IMR-90 (cell line): ENCODE measurements around the gene TBC1D17. TPM values are rescaled to one million over a fixed set of nuclear protein-coding genes. Genes with fewer than 3 reads are reported as not detected.
A peak's percentile ranks its signal among the peaks of the same experiment; 100 is the strongest.

Experiments used
- ATAC-seq: fragments of 200-7000 bp; cut with Tn5 transposase; 2 replicates; pipeline ENCODE4 v1.9.1; 2020; ENCODE audit warnings: low read depth, mild to moderate bottlenecking, moderate library complexity
- BruUV-seq: library from RNA; stranded (reverse); fragments of 400-500 nt; replicated peaks from 2 replicates; lab custom pipeline; 2021; lab: Mats Ljungman, UMichigan
- CTCF ChIA-PET: fragments of 300-600 bp; formaldehyde crosslinking; extraction: SDS; loops from one replicate; lab custom pipeline; 2021; ENCODE audit warnings: antibody characterized with exemption; lab: Yijun Ruan, JAX
- POLR2A ChIA-PET: fragments of 300-600 bp; sonication (Branson Sonifier 250); formaldehyde crosslinking; loops from one replicate; lab custom pipeline; 2022; ENCODE audit warnings: antibody characterized with exemption; ENCODE audit not compliant: unreplicated experiment; lab: Charles Lee
- DNase-seq: peaks from one replicate; pipeline ENCODE4 v3.0.0; 2013
- H2AFZ ChIP-seq: replicated peaks from 2 replicates; pipeline ENCODE3; 2013; ENCODE audit warnings: low read length, mild to moderate bottlenecking; ENCODE audit not compliant: poor library complexity
- H2AK5ac ChIP-seq: 2 replicates; pipeline ENCODE4 v1.6.1; 2013; ENCODE audit warnings: low read depth, low read length, inconsistent platforms
- H2AK9ac ChIP-seq: replicated peaks from 2 replicates; pipeline ENCODE3; 2013; ENCODE audit warnings: mild to moderate bottlenecking, low read depth, low read length, moderate library complexity; ENCODE audit not compliant: poor library complexity
- H2BK120ac ChIP-seq: 2 replicates; pipeline ENCODE4 v1.6.1; 2013; ENCODE audit warnings: low read depth, low read length, inconsistent platforms
- H2BK15ac ChIP-seq: 3 replicates; pipeline ENCODE4 v1.6.1; 2013; ENCODE audit warnings: low read depth, low read length, inconsistent platforms
- H2BK20ac ChIP-seq: 2 replicates; pipeline ENCODE4 v1.6.1; 2013; ENCODE audit warnings: low read depth, mild to moderate bottlenecking, inconsistent platforms, low read length, moderate library complexity
- H2BK5ac ChIP-seq: 2 replicates; pipeline ENCODE4 v1.6.1; 2013; ENCODE audit warnings: mild to moderate bottlenecking, low read depth, low read length, inconsistent platforms; ENCODE audit not compliant: poor library complexity, severe bottlenecking
- H3K14ac ChIP-seq: replicated peaks from 2 replicates; pipeline ENCODE4 v1.6.1; 2013; ENCODE audit warnings: low read depth, low read length, inconsistent platforms
- H3K18ac ChIP-seq: 2 replicates; pipeline ENCODE4 v1.6.1; 2013; ENCODE audit warnings: low read depth, low read length, control low read depth
- H3K23ac ChIP-seq: 2 replicates; pipeline ENCODE4 v1.6.1; 2013; ENCODE audit warnings: low read depth, low read length, inconsistent platforms
- H3K27ac ChIP-seq: 2 replicates; pipeline ENCODE4 v1.5.1; 2013; ENCODE audit warnings: mild to moderate bottlenecking, control low read depth, low read length; ENCODE audit not compliant: insufficient read depth
- H3K27me3 ChIP-seq: 2 replicates; pipeline ENCODE4 v1.6.1; 2013; ENCODE audit warnings: low read length; ENCODE audit not compliant: control insufficient read depth, insufficient read depth
- H3K36me3 ChIP-seq: 2 replicates; pipeline ENCODE4 v1.6.1; 2013; ENCODE audit warnings: low read length, mixed read lengths; ENCODE audit not compliant: control insufficient read depth, insufficient read depth
- H3K4ac ChIP-seq: 2 replicates; pipeline ENCODE4 v1.6.1; 2013; ENCODE audit warnings: low read depth, low read length, inconsistent platforms
- H3K4me1 ChIP-seq: 2 replicates; pipeline ENCODE4 v1.6.1; 2013; ENCODE audit warnings: low read length, mixed read lengths; ENCODE audit not compliant: control insufficient read depth, insufficient read depth
- H3K4me2 ChIP-seq: 2 replicates; pipeline ENCODE4 v1.6.1; 2013; ENCODE audit warnings: low read depth, mild to moderate bottlenecking, control low read depth, low read length, moderate library complexity
- H3K4me3 ChIP-seq: 2 replicates; pipeline ENCODE4 v1.5.1; 2013; ENCODE audit warnings: low read depth, mild to moderate bottlenecking, control low read depth, low read length, moderate library complexity; ENCODE audit not compliant: insufficient read depth
- H3K56ac ChIP-seq: 2 replicates; pipeline ENCODE4 v1.6.1; 2013; ENCODE audit warnings: low read length, inconsistent platforms; ENCODE audit not compliant: insufficient read depth; ENCODE audit errors: extremely low read depth
- H3K79me1 ChIP-seq, 2 experiments: 2 replicates each; pipeline ENCODE4 v1.6.1; 2013; ENCODE audit warnings: low read length in 2 of 2, inconsistent platforms in 1 of 2, low read depth in 1 of 2
- H3K9ac ChIP-seq: 2 replicates; pipeline ENCODE4 v1.6.1; 2013; ENCODE audit warnings: low read depth, low read length, control low read depth
- H3K9me1 ChIP-seq: 2 replicates; pipeline ENCODE4 v1.6.1; 2013; ENCODE audit warnings: low read length, inconsistent platforms; ENCODE audit not compliant: insufficient read depth
- H3K9me3 ChIP-seq: 2 replicates; pipeline ENCODE4 v1.6.1; 2013; ENCODE audit warnings: low read length; ENCODE audit not compliant: control insufficient read depth, insufficient read depth
- H4K20me1 ChIP-seq: 2 replicates; pipeline ENCODE4 v1.6.1; 2013; ENCODE audit warnings: low read length, inconsistent platforms; ENCODE audit not compliant: insufficient read depth
- H4K5ac ChIP-seq: 2 replicates; pipeline ENCODE4 v1.6.1; 2013; ENCODE audit warnings: mild to moderate bottlenecking, low read depth, low read length, control low read depth
- H4K8ac ChIP-seq, 2 experiments: 2 replicates each; pipeline ENCODE4 v1.6.1; 2013; ENCODE audit warnings: low read depth in 2 of 2, low read length in 2 of 2, control low read depth in 1 of 2, inconsistent platforms in 1 of 2
- H4K91ac ChIP-seq: 2 replicates; pipeline ENCODE4 v1.6.1; 2013; ENCODE audit warnings: low read depth, low read length, inconsistent platforms; ENCODE audit not compliant: insufficient read depth
- BHLHE40 ChIP-seq: fragments of 150-350 bp; IDR thresholded peaks from 2 replicates; pipeline ENCODE4 v1.6.1; 2016; ENCODE audit warnings: mild to moderate bottlenecking, low read depth, low read length
- FOS ChIP-seq: fragments of 150-350 bp; IDR thresholded peaks from 2 replicates; pipeline ENCODE4 v1.6.1; 2016; ENCODE audit warnings: low read depth, low read length
- RFX5 ChIP-seq: IDR thresholded peaks from 2 replicates; pipeline ENCODE4 v1.8.0; 2012; ENCODE audit warnings: low read depth, mild to moderate bottlenecking, low read length, moderate library complexity
- SMC3 ChIP-seq: fragments of 150-350 bp; IDR thresholded peaks from 2 replicates; pipeline ENCODE4 v1.6.1; 2016; ENCODE audit warnings: low read depth, mild to moderate bottlenecking, antibody characterized with exemption, low read length, moderate library complexity
- WGBS, 2 experiments: methylation state at CpG; one replicate each; pipeline versions ENCODE4 v1.1.5 to v1.1.7; 2013; ENCODE audit warnings: missing lambda C conversion rate in 2 of 2; ENCODE audit not compliant: insufficient read length in 1 of 2; ENCODE audit errors: extremely low coverage in 2 of 2; 5-methylcytosine and 5-hydroxymethylcytosine counted together
- dilution Hi-C: fragments of 300-500 bp; cut with HindIII; formaldehyde crosslinking; loops from one replicate; pipeline ENCODE4 v1.14.3; 2018; ENCODE audit warnings: low sequenced_read_pairs; ENCODE audit not compliant: unreplicated experiment
- in situ Hi-C: fragments of 300-500 bp; cut with MboI; formaldehyde crosslinking; loops from 3 replicates; pipeline ENCODE4 v1.14.3; 2019; ENCODE audit warnings: low sequenced_read_pairs, inconsistent platforms, mixed read lengths
- intact Hi-C: fragments of 100-400 bp; cut with micrococcal nuclease; formaldehyde crosslinking; loops from 2 replicates; pipeline ENCODE4 v1.10.0; 2022
- polyA plus RNA-seq, 3 experiments: library from polyadenylated mRNA; depleted of rRNA; stranded (reverse); fragments of >200 nt; gene quantifications; 2 replicates each; pipeline ENCODE4 v1.2.3, GENCODE V29; 2012; ENCODE audit warnings: low replicate concordance in 1 of 3
- total RNA-seq: library from RNA; depleted of rRNA; stranded (reverse); fragments of >200 nt; gene quantifications from 2 replicates; pipeline ENCODE4 v1.2.3, GENCODE V29; 2012
- TF ChIP-seq, protein P1 (sequence below): fragments of 150-350 bp; IDR thresholded peaks from 2 replicates; pipeline ENCODE4 v1.6.1; 2017; ENCODE audit warnings: mild to moderate bottlenecking, antibody characterized with exemption, low read length, low read depth

Gene TBC1D17
- total and polyA plus RNA-seq, 2 of the 4 experiments (the other 2 are of a cell fraction): 1.1 to 27.8 TPM

GRCh38 chr19:49847731-49848696 lies 29.5 kb upstream of the TBC1D17 start:
- BruUV-seq: no TSS peak
- Histone ChIP-seq H3K4me1 (peaks cover 14% of the 10 kb centered on the region), H2BK5ac (peak overlapping the region; percentile 69), H3K14ac (peak overlapping the region; percentile 55; the same call in 1 of the 2 replicates), H3K27ac (no peak overlapping the region; the same call in 1 of the 2 replicates), H3K27me3 (no peaks in the 10 kb centered on the region), H3K9me1 (peaks cover 20% of the 10 kb centered on the region), H4K91ac (peak overlapping the region; percentile 25; the same call in 1 of the 2 replicates), H2BK20ac (peak overlapping the region; percentile 58), H4K20me1 (peaks cover 22% of the 10 kb centered on the region), H3K36me3 (0 out of 2 replicates have a peak, but pooled peaks cover 3% of the 10 kb centered on the region), H2BK15ac (peak overlapping the region; percentile 12; the same call in 1 of the 3 replicates), H3K4me3 (no peak overlapping the region), H3K4me2 (peak overlapping the region; percentile 36; the same call in 1 of the 2 replicates), H4K5ac (peak overlapping the region; percentile 47; the same call in 1 of the 2 replicates), H3K9ac (no peak overlapping the region), H3K56ac (no peak overlapping the region), H2AFZ (no peak overlapping the region), H2AK5ac (peak overlapping the region; percentile 29; the same call in 1 of the 2 replicates), H3K79me1 (peaks cover 27 to 62% of the 10 kb centered on the region in 2 experiments), H2BK120ac (no peak overlapping the region), H3K9me3 (no peaks in the 10 kb centered on the region), H3K18ac (peak overlapping the region; percentile 10; the same call in 1 of the 2 replicates), H2AK9ac (no peak overlapping the region), H3K23ac (peak overlapping the region; percentile 43; the same call in 1 of the 2 replicates), H4K8ac (no peak overlapping the region), H3K4ac (peak overlapping the region; percentile 70)
- in situ Hi-C loops (no loop called here), dilution Hi-C loops (no loop called here), intact Hi-C loops (loop anchor here (2.0 kb wide), 1 partner anchor 29 kb away; the partner anchor contains the start of gene MED25)
- POLR2A ChIA-PET: interaction anchor here (0.6 kb wide), 2 partner anchors 92 to 132 kb away, joined by 3 to 7 read pairs; no protein-coding TSS in a partner anchor
- TF ChIP-seq, protein P1, sequence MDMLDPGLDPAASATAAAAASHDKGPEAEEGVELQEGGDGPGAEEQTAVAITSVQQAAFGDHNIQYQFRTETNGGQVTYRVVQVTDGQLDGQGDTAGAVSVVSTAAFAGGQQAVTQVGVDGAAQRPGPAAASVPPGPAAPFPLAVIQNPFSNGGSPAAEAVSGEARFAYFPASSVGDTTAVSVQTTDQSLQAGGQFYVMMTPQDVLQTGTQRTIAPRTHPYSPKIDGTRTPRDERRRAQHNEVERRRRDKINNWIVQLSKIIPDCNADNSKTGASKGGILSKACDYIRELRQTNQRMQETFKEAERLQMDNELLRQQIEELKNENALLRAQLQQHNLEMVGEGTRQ: peak; percentile 78
- TF ChIP-seq SMC3 (no peak), FOS (peak; percentile 53; the same call in 1 of the 2 replicates), RFX5 (no peak; the same call in 1 of the 2 replicates), BHLHE40 (0 out of 2 replicates have a peak, but pooled peaks have one; percentile 36)
- CTCF ChIA-PET: interaction anchor here (0.6 to 0.9 kb wide), 3 partner anchors 9 to 375 kb away, joined by 3 read pairs; no protein-coding TSS in a partner anchor
- ATAC-seq (0 out of 2 replicates have a peak, but pooled peaks have one; percentile 4), DNase-seq (peak; percentile 91)
- WGBS, 2 experiments: 100% methylated on average over 1 of the region's 10 CpGs; no CpG with 5 or more reads in 1 of the 2 experiments
